Astrocyte of the cerebellum (primary cell): ENCODE results near the gene OBP2A.

Experiments used
- DNase-seq: peaks from one replicate; pipeline ENCODE4 v3.0.0-alpha.2; 2011; ENCODE audit warnings: low read depth
- H3K4me3 ChIP-seq: 2 replicates; pipeline ENCODE4 v1.5.1; 2011; ENCODE audit warnings: mild to moderate bottlenecking, low read depth, low read length, moderate library complexity
- CTCF ChIP-seq: IDR thresholded peaks from 2 replicates; pipeline ENCODE4 v1.5.1; 2012; ENCODE audit warnings: low read length, low read depth, moderate library complexity, mild to moderate bottlenecking; ENCODE audit errors: missing control alignments
- in situ Hi-C: cut with HindIII; loops from 2 replicates; pipeline ENCODE4 v1.10.0; 2017; ENCODE audit warnings: low sequenced_read_pairs

The OBP2A gene

GRCh38 chr9:135519179-135519971 lies 26.6 kb upstream of the OBP2A start:
- in situ Hi-C loops = no loop called here
- TF ChIP-seq CTCF = no peak
- no peak overlapping the region for H3K4me3 ChIP-seq
- no peak for DNase-seq

- in situ Hi-C loops = no loop called here
- no peak for DNase-seq
- TF ChIP-seq CTCF = no peak
- H3K4me3 ChIP-seq = no peak within 1 kb of the TSS
Measured at GRCh38 chr9:135520916-135521607, 24.9 kb upstream of the OBP2A start, which contains the start of gene LCN1. TSS of gene LCN1 (plus strand) at chr9:135521440. CDS start at chr9:135521498, 58 bp downstream.

- no peak for DNase-seq
- in situ Hi-C loops = no loop called here
- no peak for TF ChIP-seq CTCF
- H3K4me3 ChIP-seq = no peak overlapping the region
Measured at GRCh38 chr9:135521608-135522095, 24.3 kb upstream of the OBP2A start.

GRCh38 chr9:135522137-135522877 lies 23.6 kb upstream of the OBP2A start:
- H3K4me3 ChIP-seq = no peak overlapping the region

GRCh38 chr9:135522931-135523330 lies 23.0 kb upstream of the OBP2A start:
- DNase-seq = no peak
- no peak overlapping the region for H3K4me3 ChIP-seq
- no peak for TF ChIP-seq CTCF
- in situ Hi-C loops = no loop called here

More at GRCh38 chr9:135522137-135522877, 23.6 kb upstream of the OBP2A start:
- no peak for TF ChIP-seq CTCF
- no peak for DNase-seq
- in situ Hi-C loops = no loop called here

- no peak for TF ChIP-seq CTCF
- DNase-seq = no peak
- in situ Hi-C loops = no loop called here
- no peak overlapping the region for H3K4me3 ChIP-seq
Measured at GRCh38 chr9:135523521-135524129, 22.3 kb upstream of the OBP2A start.
